Peyer's patch (tissue), 4 donors: ENCODE results near the gene CYP2U1. TPM values are rescaled to one million over a fixed set of nuclear protein-coding genes. Genes with fewer than 3 reads are reported as not detected.
"Not testable (repeated sequence)": the region's sequence is repeated elsewhere in the genome, so short reads cannot be mapped to it uniquely, and the experiment has no call there.

ENCODE experiments used
- DNase-seq, 3 donors: peaks; one replicate each; pipeline ENCODE4 v3.0.0-alpha.2; 2017 to 2019
- H3K27ac ChIP-seq, 4 donors: fragments of 200-600 bp; sonication (generic); one replicate each; pipeline ENCODE4 v1.5.1; 2016 to 2019
- H3K27me3 ChIP-seq, 2 donors: fragments of 200-600 bp; sonication (generic); one replicate each; pipeline ENCODE4 v1.5.1; 2019
- H3K36me3 ChIP-seq, 3 donors: fragments of 200-600 bp; sonication (generic); one replicate each; pipeline ENCODE4 v1.5.1; 2016 to 2019
- H3K4me1 ChIP-seq, 4 donors: fragments of 200-600 bp; sonication (generic); one replicate each; pipeline ENCODE4 v1.5.1; 2016 to 2019
- H3K4me3 ChIP-seq, 4 donors: fragments of 200-600 bp; sonication (generic); 1 replicate in 3 of 4; 2 replicates in 1 of 4; pipeline ENCODE4 v1.5.1; 2016 to 2019; ENCODE audit warnings: mild to moderate bottlenecking in 1 of 4
- H3K9me3 ChIP-seq, 4 donors: fragments of 200-600 bp; sonication (generic); one replicate each; pipeline ENCODE4 v1.5.1; 2016 to 2019; ENCODE audit warnings: mild to moderate bottlenecking in 1 of 4
- CTCF ChIP-seq, 6 experiments: fragments of 450-650 bp in 4 of 6; fragments of 200-600 bp in 2 of 6; sonication (generic) in 1 of 6; IDR thresholded peaks; one replicate each; pipeline ENCODE4 v1.5.1; 2017 to 2019; ENCODE audit warnings: antibody characterized with exemption in 6 of 6, mild to moderate bottlenecking in 3 of 6, moderate library complexity in 1 of 6
- POLR2A ChIP-seq, 2 donors: fragments of 450-650 bp; IDR thresholded peaks; one replicate each; pipeline ENCODE4 v1.5.1; 2017; ENCODE audit warnings: antibody characterized with exemption in 2 of 2, mild to moderate bottlenecking in 2 of 2, moderate library complexity in 2 of 2
- total RNA-seq, 4 donors: library from RNA; depleted of rRNA; stranded (reverse); fragments of >200 nt; gene quantifications; one replicate each; pipeline ENCODE4 v1.1.0, GENCODE V29; 2016

Gene CYP2U1
- total RNA-seq, 4 donors from 2014 or later: 4.9 to 14.9 (median 7.7) TPM

- no peak for TF ChIP-seq POLR2A (IDR thresholded peaks at IDR 0.05)
- no peak for TF ChIP-seq CTCF (IDR thresholded peaks at IDR 0.05)
- Histone ChIP-seq H3K9me3 (no peaks in the 10 kb centered on the region), H3K36me3 (no peaks in the 10 kb centered on the region), H3K27ac (no peak overlapping the region), H3K27me3 (no peaks in the 10 kb centered on the region), H3K4me3 (no peak overlapping the region), H3K4me1 (no peaks in the 10 kb centered on the region)
- DNase-seq: no peak
These were observed 35.6 kb downstream of the CYP2U1 start for GRCh38 chr4:107966903-107967302.

- not testable (repeated sequence) for H3K4me1 ChIP-seq, H3K27me3 ChIP-seq, H3K36me3 ChIP-seq, H3K4me3 ChIP-seq, H3K9me3 ChIP-seq, DNase-seq, H3K27ac ChIP-seq
These were observed 36.2 kb downstream of the CYP2U1 start for GRCh38 chr4:107967519-107967918.

- H3K4me1 ChIP-seq, DNase-seq, H3K27ac ChIP-seq, H3K36me3 ChIP-seq, H3K4me3 ChIP-seq, H3K9me3 ChIP-seq, H3K27me3 ChIP-seq: not testable (repeated sequence)
These were observed 36.6 kb downstream of the CYP2U1 start for GRCh38 chr4:107967921-107968320.

GRCh38 chr4:107970063-107970798 lies 38.9 kb downstream of the CYP2U1 start:
- no peak overlapping the region for H3K4me3 ChIP-seq
- no peaks in the 10 kb centered on the region for H3K9me3 ChIP-seq
- no peaks in the 10 kb centered on the region for H3K36me3 ChIP-seq
- no peaks in the 10 kb centered on the region for H3K27me3 ChIP-seq
- no peak for TF ChIP-seq CTCF (IDR thresholded peaks at IDR 0.05)
- no peak for TF ChIP-seq POLR2A (IDR thresholded peaks at IDR 0.05)
- H3K27ac ChIP-seq: no peak overlapping the region
- H3K4me1 ChIP-seq: peaks cover 0 to 3% (median 0%) of the 10 kb centered on the region in 4 donors
- DNase-seq: no peak

- no peaks in the 10 kb centered on the region for H3K36me3 ChIP-seq
- DNase-seq: no peak
- no peak overlapping the region for H3K4me3 ChIP-seq
- no peaks in the 10 kb centered on the region for H3K27me3 ChIP-seq
- H3K4me1 ChIP-seq: peaks cover 0 to 3% (median 0%) of the 10 kb centered on the region in 4 donors
- TF ChIP-seq CTCF (IDR thresholded peaks at IDR 0.05) (no peak), POLR2A (IDR thresholded peaks at IDR 0.05) (no peak)
- H3K27ac ChIP-seq: no peak overlapping the region
- no peaks in the 10 kb centered on the region for H3K9me3 ChIP-seq
These were observed 41.3 kb downstream of the CYP2U1 start for GRCh38 chr4:107972605-107973004.

GRCh38 chr4:107974523-107974922 lies 43.2 kb downstream of the CYP2U1 start:
- no peak for TF ChIP-seq CTCF (IDR thresholded peaks at IDR 0.05)
- no peak for TF ChIP-seq POLR2A (IDR thresholded peaks at IDR 0.05)
- no peak for DNase-seq
- Histone ChIP-seq H3K4me1 (peaks cover 0 to 3% (median 0%) of the 10 kb centered on the region in 4 donors), H3K36me3 (no peaks in the 10 kb centered on the region), H3K27me3 (no peaks in the 10 kb centered on the region), H3K27ac (no peak overlapping the region), H3K9me3 (no peaks in the 10 kb centered on the region), H3K4me3 (no peak overlapping the region)

- Histone ChIP-seq H3K27ac (no peak overlapping the region), H3K36me3 (no peaks in the 10 kb centered on the region)
These were observed 46.1 kb downstream of the CYP2U1 start for GRCh38 chr4:107977482-107977881.

More at GRCh38 chr4:107977482-107977881, 46.1 kb downstream of the CYP2U1 start:
- H3K27me3 ChIP-seq: no peaks in the 10 kb centered on the region
- no peak for DNase-seq
- peaks cover 0 to 3% (median 0%) of the 10 kb centered on the region in 4 donors for H3K4me1 ChIP-seq
- no peak for TF ChIP-seq POLR2A (IDR thresholded peaks at IDR 0.05)
- TF ChIP-seq CTCF (IDR thresholded peaks at IDR 0.05): no peak
- H3K4me3 ChIP-seq: no peak overlapping the region
- H3K9me3 ChIP-seq: no peaks in the 10 kb centered on the region
